Endothelial cell of umbilical vein (primary cell): Measurements from ENCODE around the gene LRRC42. TPM values are rescaled to one million over a fixed set of nuclear protein-coding genes. Genes with fewer than 3 reads are reported as not detected.

Experiments used
- BruUV-seq: library from RNA; stranded (reverse); fragments of 400-500 nt; replicated peaks from 2 replicates; lab custom pipeline; 2021; lab: Mats Ljungman, UMichigan
- CTCF ChIA-PET: fragments of 300-600, 350-600 bp; sonication (Branson Sonifier 250); formaldehyde crosslinking; loops from one replicate; lab custom pipeline; 2021; ENCODE audit warnings: antibody characterized with exemption, inconsistent platforms; lab: Charles Lee
- POLR2A ChIA-PET: fragments of 300-600, 350-600 bp; sonication (Branson Sonifier 250); formaldehyde crosslinking; loops from one replicate; lab custom pipeline; 2021; ENCODE audit warnings: antibody characterized with exemption, inconsistent platforms; lab: Charles Lee
- DNase-seq: peaks from one replicate; pipeline ENCODE4 v3.0.0-alpha.2; 2011; ENCODE audit warnings: low read depth, low spot score
- FAIRE-seq: peaks from 2 replicates; lab custom pipeline; 2011; peaks lifted over from hg19 to GRCh38; lab: Jason Lieb, UNC
- H2AFZ ChIP-seq: 2 replicates; pipeline ENCODE4 v1.6.0; 2012; ENCODE audit warnings: low read depth, low read length, control low read depth, inconsistent platforms
- H3K27ac ChIP-seq: 2 replicates; pipeline ENCODE4 v1.5.1; 2011; ENCODE audit warnings: low read depth, mild to moderate bottlenecking, control low read depth, low read length, moderate library complexity; ENCODE audit not compliant: insufficient read depth
- H3K27me3 ChIP-seq, 2 experiments: 2 replicates each; pipeline versions ENCODE4 v1.6.0 to v1.6.1; 2011; ENCODE audit warnings: low read length in 2 of 2, mixed read lengths in 1 of 2; ENCODE audit not compliant: control insufficient read depth in 2 of 2, insufficient read depth in 2 of 2
- H3K36me3 ChIP-seq, 2 experiments: 2 replicates in 1 of 2; 3 replicates in 1 of 2; pipeline ENCODE4 v1.5.1; 2011; ENCODE audit warnings: low read length in 2 of 2, mild to moderate bottlenecking in 1 of 2, moderate library complexity in 1 of 2; ENCODE audit not compliant: control insufficient read depth in 2 of 2, insufficient read depth in 2 of 2; ENCODE audit errors: extremely low read depth in 1 of 2
- H3K4me1 ChIP-seq: 3 replicates; pipeline ENCODE4 v1.5.1; 2011; ENCODE audit warnings: mild to moderate bottlenecking, low read length; ENCODE audit not compliant: control insufficient read depth, insufficient read depth; ENCODE audit errors: extremely low read depth
- H3K4me2 ChIP-seq: 2 replicates; pipeline ENCODE4 v1.6.1; 2011; ENCODE audit warnings: low read length, control low read depth, mixed read lengths; ENCODE audit not compliant: insufficient read depth
- H3K4me3 ChIP-seq, 3 experiments: fragments of 200-600 bp in 1 of 3; sonication (generic), shearing (Covaris generic) in 1 of 3; replicated peaks in 1 of 3; 2 replicates each; pipeline ENCODE4 v1.5.1; 2011 to 2016; ENCODE audit warnings: control low read depth in 3 of 3, low read length in 3 of 3, mild to moderate bottlenecking in 2 of 3, inconsistent platforms in 1 of 3, low read depth in 1 of 3, moderate library complexity in 1 of 3; ENCODE audit not compliant: insufficient read depth in 1 of 3
- H3K79me2 ChIP-seq: 2 replicates; pipeline ENCODE4 v1.6.0; 2012; ENCODE audit warnings: low read length, inconsistent platforms; ENCODE audit not compliant: control insufficient read depth, insufficient read depth
- H3K9ac ChIP-seq: replicated peaks from 2 replicates; pipeline ENCODE3; 2011; ENCODE audit warnings: low read length, control low read depth; ENCODE audit not compliant: insufficient read depth; ENCODE audit errors: extremely low read depth
- H3K9me1 ChIP-seq: replicated peaks from 3 replicates; pipeline ENCODE4 v1.6.0; 2011; ENCODE audit warnings: mild to moderate bottlenecking, low read length; ENCODE audit not compliant: control insufficient read depth, insufficient read depth; ENCODE audit errors: extremely low read depth
- H3K9me3 ChIP-seq: replicated peaks from 2 replicates; pipeline ENCODE4 v1.5.1; 2012; ENCODE audit warnings: low read length, inconsistent platforms; ENCODE audit not compliant: control insufficient read depth, insufficient read depth
- H4K20me1 ChIP-seq: replicated peaks from 2 replicates; pipeline ENCODE3; 2011; ENCODE audit warnings: mild to moderate bottlenecking, low read length; ENCODE audit not compliant: control insufficient read depth, insufficient read depth; ENCODE audit errors: extremely low read depth
- EZH2 ChIP-seq: IDR thresholded peaks from 2 replicates; pipeline ENCODE4 v1.6.1; 2012; ENCODE audit warnings: borderline replicate concordance, low read depth, mild to moderate bottlenecking, moderate library complexity, low read length, inconsistent platforms; ENCODE audit not compliant: severe bottlenecking
- FOS ChIP-seq: IDR thresholded peaks from 2 replicates; pipeline ENCODE4 v1.6.1; 2011; ENCODE audit warnings: mild to moderate bottlenecking, low read length, moderate library complexity, borderline replicate concordance; ENCODE audit not compliant: insufficient read depth
- GATA2 ChIP-seq: IDR thresholded peaks from 2 replicates; pipeline ENCODE4 v1.7.0; 2011; ENCODE audit warnings: low read depth, mild to moderate bottlenecking, moderate library complexity, mixed read lengths, low read length; ENCODE audit not compliant: insufficient read length, insufficient read depth
- JUN ChIP-seq: IDR thresholded peaks from 2 replicates; pipeline ENCODE4 v1.6.1; 2011; ENCODE audit warnings: borderline replicate concordance, low read depth; ENCODE audit not compliant: insufficient read length, insufficient read depth
- MYC ChIP-seq: IDR thresholded peaks from one replicate; pipeline ENCODE4 v1.6.1; 2011; ENCODE audit warnings: mild to moderate bottlenecking, low read depth, low read length
- POLR2A ChIP-seq: IDR thresholded peaks from 2 replicates; pipeline ENCODE4 v1.6.1; 2012; ENCODE audit warnings: low read depth, mild to moderate bottlenecking, control low read depth, low read length
- POLR2AphosphoS5 ChIP-seq: IDR thresholded peaks from 2 replicates; pipeline ENCODE4 v1.6.1; 2012; ENCODE audit warnings: low read depth, mild to moderate bottlenecking, control low read depth, low read length, moderate library complexity; ENCODE audit not compliant: insufficient read depth
- dilution Hi-C: fragments of 300-500 bp; cut with MboI; formaldehyde crosslinking; loops from one replicate; pipeline ENCODE4 v1.15.0; 2019; ENCODE audit warnings: low sequenced_read_pairs; ENCODE audit not compliant: extremely low pct_ligation_motif_present
- intact Hi-C: fragments of 100-400 bp; cut with micrococcal nuclease; formaldehyde crosslinking; loops from one replicate; pipeline ENCODE4 v1.10.0; 2022
- polyA plus RNA-seq, 4 experiments: library from polyadenylated mRNA; depleted of rRNA in 3 of 4; stranded (reverse) in 3 of 4; unstranded in 1 of 4; fragments of >200 nt; gene quantifications; 2 replicates each; pipeline versions ENCODE4 v1.2.1 to v1.2.3, GENCODE V29; 2011 to 2012; ENCODE audit warnings: missing spikeins in 1 of 4
- total RNA-seq: library from RNA; stranded (reverse); gene quantifications from 2 replicates; pipeline ENCODE4 v1.2.3, GENCODE V29; 2021
- TF ChIP-seq, protein P1 (sequence below), 2 donors: IDR thresholded peaks; 1 replicate in 1 of 2; 2 replicates in 1 of 2; pipeline ENCODE4 v1.5.1; 2011; ENCODE audit warnings: low read length in 2 of 2, mild to moderate bottlenecking in 2 of 2, moderate library complexity in 2 of 2, control low read depth in 1 of 2, inconsistent platforms in 1 of 2, low read depth in 1 of 2; ENCODE audit not compliant: insufficient read depth in 1 of 2; ENCODE audit errors: extremely low read depth in 1 of 2
- TF ChIP-seq, protein P2 (sequence below): IDR thresholded peaks from 2 replicates; pipeline ENCODE4 v1.6.1; 2011; ENCODE audit not compliant: insufficient read depth, insufficient read length

The LRRC42 gene
- total and polyA plus RNA-seq, 2 donors (not counting 3 experiments of a cell fraction or from before 2014, with no cell fraction given), result 25.3 to 26.1 TPM

DNA sequence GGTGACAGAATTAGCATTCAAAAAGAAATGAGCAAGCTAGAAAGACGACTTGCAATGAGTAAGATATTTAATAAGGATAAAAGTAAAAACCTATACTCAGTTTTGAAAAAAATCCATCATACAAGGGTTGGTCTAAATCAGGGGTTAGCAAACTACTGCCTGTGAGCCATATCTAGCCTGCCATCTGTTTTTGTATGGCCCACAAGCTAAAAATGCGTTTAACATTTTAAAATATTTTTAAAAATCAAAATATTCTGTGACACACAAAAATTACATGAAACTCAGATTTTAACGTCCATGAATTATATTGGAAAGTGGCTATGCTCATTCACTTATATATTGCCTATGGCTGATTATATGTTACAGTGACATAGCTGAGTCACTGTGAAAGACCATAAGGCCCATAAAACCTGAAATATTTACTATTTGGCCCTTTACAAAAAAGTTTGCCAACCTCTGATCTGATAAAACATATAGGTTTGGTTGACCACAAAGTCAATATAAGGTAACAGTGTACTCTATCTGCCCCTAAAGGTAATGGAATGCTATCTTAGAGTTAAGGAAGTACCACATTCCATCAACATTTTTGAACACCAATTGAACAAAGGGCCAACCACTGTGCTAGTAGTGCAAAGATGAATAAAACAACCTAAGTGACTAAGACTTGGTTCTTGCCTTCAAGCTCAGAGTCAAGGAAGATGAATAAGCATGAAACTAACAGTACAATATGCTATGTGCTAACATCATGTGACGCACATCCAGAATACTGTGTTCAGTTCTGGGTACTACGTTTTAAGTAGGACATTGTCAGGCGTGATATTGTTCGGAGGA, 3.8 kb upstream of the LRRC42 start:
- POLR2A ChIA-PET, result no interaction called here
- Histone ChIP-seq H3K4me1 (peaks cover 15% of the 10 kb centered on the region), H2AFZ (no peak overlapping the region), H4K20me1 (no peaks in the 10 kb centered on the region), H3K9ac (no peak overlapping the region), H3K4me3 (no peak overlapping the region), H3K9me1 (no peaks in the 10 kb centered on the region), H3K27me3 (no peaks in the 10 kb centered on the region), H3K4me2 (no peak overlapping the region), H3K36me3 (no peaks in the 10 kb centered on the region), H3K79me2 (peaks cover 18% of the 10 kb centered on the region), H3K9me3 (no peaks in the 10 kb centered on the region), H3K27ac (no peak overlapping the region)
- DNase-seq (no peak), FAIRE-seq (peak; percentile 46)
- BruUV-seq, result no TSS peak
- intact Hi-C loops (no loop called here), dilution Hi-C loops (no loop called here)
- TF ChIP-seq EZH2, result no peak
- TF ChIP-seq JUN, result no peak
- no peak for TF ChIP-seq MYC
- TF ChIP-seq FOS, result no peak
- no peak for TF ChIP-seq POLR2A
- TF ChIP-seq, protein P1, sequence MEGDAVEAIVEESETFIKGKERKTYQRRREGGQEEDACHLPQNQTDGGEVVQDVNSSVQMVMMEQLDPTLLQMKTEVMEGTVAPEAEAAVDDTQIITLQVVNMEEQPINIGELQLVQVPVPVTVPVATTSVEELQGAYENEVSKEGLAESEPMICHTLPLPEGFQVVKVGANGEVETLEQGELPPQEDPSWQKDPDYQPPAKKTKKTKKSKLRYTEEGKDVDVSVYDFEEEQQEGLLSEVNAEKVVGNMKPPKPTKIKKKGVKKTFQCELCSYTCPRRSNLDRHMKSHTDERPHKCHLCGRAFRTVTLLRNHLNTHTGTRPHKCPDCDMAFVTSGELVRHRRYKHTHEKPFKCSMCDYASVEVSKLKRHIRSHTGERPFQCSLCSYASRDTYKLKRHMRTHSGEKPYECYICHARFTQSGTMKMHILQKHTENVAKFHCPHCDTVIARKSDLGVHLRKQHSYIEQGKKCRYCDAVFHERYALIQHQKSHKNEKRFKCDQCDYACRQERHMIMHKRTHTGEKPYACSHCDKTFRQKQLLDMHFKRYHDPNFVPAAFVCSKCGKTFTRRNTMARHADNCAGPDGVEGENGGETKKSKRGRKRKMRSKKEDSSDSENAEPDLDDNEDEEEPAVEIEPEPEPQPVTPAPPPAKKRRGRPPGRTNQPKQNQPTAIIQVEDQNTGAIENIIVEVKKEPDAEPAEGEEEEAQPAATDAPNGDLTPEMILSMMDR (IDR thresholded peaks at IDR 0.05; ENCODE audit: extremely low read depth in 1 of 2, insufficient read depth in 1 of 2, low read depth in 1 of 2, low read length in 2 of 2), result no peak
- TF ChIP-seq, protein P2, sequence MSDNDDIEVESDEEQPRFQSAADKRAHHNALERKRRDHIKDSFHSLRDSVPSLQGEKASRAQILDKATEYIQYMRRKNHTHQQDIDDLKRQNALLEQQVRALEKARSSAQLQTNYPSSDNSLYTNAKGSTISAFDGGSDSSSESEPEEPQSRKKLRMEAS, result no peak
- TF ChIP-seq POLR2AphosphoS5, result no peak
- no peak for TF ChIP-seq GATA2
- CTCF ChIA-PET, result interaction anchor here (1.6 kb wide), 1 partner anchor 63 kb away, joined by 6 read pairs; no protein-coding TSS in a partner anchor
